GM21367 (cell line): ENCODE measurements around the gene CDK9.

Source experiments
- ATAC-seq: cut with Tn5 transposase; IDR thresholded peaks from one replicate; pipeline ENCODE4 v1.9.1; 2021; ENCODE audit not compliant: unreplicated experiment

The CDK9 gene

GRCh38 chr9:127761061-127761460, 24.8 kb upstream of the CDK9 start:
- ATAC-seq = no peak

GRCh38 chr9:127761491-127761956, 24.3 kb upstream of the CDK9 start:
- no peak for ATAC-seq

GRCh38 chr9:127762111-127762676, 23.6 kb upstream of the CDK9 start:
- ATAC-seq = no peak

DNA sequence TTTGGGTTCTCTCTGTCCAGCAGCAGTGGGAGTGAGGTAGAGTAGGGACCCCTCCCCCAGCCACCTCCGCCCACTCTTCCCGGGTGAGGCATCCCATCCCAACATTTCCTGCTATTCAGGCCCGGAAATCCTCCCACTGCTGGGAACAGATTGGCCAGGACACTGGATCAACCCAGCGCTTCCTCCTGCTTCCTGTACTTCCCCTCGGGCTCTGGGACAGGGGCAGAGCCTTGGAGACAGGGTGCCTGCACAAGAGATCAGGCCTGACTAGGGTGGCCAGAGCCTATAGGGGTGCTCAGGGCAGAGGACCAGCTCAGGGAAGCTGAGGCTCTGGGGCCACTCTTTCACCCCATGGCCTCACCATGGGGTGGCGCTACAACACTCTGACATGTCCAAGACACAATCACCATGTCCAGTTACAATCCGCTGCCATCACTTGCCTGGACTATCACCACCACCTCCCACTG, 21.9 kb upstream of the CDK9 start:
- ATAC-seq = no peak

DNA sequence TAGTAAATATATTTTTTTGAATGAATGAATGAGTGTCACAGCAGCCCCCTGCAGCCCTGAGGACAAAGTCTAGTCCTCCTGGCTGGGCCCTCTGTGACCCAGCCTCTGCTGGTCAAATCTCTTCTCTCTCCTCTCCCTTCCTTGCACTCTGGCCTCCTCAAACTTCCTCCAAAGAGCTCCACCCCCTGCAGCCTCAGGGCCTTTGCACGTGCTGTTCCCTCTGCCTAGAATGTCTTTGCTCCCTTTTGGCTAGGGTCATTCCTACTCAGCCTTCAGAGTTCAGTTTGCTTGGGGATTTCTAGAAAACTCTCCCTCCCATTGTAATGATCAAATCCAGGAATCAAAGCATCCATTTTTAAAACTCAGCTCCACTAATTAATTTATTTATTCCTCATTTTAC, 20.4 kb upstream of the CDK9 start:
- no peak for ATAC-seq

- no peak for ATAC-seq
These were observed 18.4 kb upstream of the CDK9 start for GRCh38 chr9:127767410-127767809.

DNA sequence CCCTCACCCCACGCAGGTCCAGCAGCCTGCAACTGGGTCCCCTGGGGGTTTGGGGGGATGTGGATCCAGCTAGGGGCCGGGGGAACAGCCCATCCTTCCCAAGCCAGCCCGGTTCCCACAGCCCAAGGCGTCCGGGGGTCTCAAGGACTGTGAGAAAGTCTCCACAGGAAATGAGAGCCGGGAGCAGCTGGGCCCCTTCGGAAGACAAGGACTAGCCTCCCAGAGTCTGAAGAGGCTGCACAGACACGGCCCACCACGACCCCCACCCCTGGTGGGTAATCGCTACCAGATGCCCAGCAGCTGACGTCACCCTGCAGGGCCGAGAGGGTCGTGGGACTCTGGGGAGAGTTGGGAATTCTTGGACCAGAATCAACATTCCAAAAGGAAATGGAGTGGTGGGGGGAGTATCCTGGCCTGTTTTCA, 17.9 kb upstream of the CDK9 start:
- no peak for ATAC-seq

DNA sequence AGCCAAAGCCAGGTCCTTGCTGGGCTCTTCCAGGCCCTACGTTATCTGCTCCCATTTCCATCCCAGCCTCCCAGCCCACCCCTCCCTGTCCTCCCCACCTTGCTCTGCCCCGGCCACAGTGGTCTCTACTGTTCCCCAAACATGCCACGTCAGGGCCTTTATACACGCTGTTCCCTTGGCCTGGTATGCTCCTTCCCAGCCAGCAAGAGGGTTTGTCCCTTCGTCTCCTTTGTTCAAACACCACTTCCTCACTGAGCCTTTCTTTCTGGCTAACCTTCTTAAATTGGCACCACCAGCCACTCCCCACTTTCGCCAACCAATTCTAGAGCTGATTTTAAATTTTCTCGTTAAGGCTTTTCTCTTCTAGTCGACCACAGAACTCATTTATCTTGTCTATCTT, 17.1 kb upstream of the CDK9 start:
- no peak for ATAC-seq

DNA sequence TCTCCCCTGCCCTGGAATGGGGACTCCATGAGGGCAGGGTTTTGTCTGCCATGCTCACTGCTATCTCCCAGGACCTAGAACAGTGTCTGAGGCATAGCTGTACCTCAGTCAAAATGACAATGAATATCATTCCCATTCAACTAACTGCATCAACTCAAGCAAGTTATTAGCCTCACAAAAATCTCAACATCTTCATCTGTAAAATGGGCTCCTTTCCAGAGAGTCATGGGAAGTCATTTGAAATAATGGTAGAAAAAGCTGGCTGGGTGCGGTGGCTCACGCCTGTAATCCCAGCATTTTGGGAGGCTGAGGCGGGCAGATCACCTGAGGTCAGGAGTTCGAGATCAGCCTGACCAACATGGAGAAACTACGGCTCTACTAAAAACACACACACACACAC, 16.7 kb upstream of the CDK9 start:
- ATAC-seq = no peak

DNA sequence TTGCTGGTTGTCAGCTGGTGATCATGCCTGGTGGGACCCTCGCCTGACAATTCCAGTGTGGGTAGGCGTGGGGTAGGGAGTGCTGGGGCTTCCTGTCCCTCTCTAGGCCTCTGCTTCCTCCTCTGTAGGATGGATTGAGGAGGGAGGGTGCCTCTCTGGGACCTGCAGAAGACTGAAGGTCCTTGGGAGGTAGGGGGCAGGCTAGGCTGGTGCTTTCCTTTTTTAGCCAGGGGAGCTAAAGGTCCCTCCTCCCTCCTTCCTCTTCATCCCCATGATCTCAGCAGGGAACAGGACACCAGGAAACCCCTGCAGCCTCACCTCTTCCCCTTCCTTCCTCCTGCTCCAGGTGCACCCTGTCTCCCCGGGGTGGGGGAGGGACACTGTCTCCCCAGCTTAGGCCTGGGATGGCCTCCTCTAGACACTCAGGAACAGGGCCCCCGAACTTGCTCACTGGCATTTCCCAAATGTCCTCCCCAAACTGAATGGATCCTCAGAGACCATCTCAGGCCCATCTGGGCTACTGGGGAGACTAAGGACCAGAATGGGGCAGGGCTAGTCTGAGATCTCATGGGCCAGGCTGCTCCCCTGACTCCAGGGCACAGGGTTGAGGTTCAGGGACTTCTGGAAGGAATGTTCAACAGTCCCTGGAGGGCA, 15.8 kb upstream of the CDK9 start:
- ATAC-seq = no peak

GRCh38 chr9:127770583-127770904, 15.3 kb upstream of the CDK9 start:
- no peak for ATAC-seq

GRCh38 chr9:127770905-127771569, 14.8 kb upstream of the CDK9 start:
- ATAC-seq = peak; percentile 81

DNA sequence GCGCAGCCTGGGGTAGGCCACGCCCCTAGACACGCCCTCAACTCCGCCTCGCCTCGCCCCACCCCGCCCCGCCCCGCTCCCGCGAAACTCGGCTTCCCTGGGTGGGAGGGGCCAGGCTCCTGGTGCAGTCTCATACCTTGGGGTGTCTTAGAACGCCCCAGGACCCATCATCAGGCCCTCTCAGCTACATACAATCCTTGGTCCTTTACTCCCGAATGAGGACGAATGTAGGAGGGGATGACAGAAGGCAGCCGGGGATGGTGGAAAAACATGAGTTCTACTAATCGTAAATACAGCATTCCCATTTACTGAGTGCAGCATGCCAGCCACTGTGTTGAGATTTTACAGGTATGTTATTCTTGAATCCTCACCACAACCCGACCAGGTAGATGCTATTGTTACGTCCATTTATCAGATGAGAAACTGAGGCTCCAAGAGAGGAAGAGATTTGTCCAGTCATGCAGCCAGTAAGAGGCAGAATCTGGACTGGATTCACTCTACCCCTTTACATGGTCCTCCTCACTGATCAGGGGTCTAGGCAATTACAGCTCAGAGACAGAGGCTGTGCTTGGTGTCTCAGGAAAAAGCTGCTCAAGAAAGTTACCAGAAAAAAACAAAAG, 14.2 kb upstream of the CDK9 start:
- ATAC-seq = no peak

DNA sequence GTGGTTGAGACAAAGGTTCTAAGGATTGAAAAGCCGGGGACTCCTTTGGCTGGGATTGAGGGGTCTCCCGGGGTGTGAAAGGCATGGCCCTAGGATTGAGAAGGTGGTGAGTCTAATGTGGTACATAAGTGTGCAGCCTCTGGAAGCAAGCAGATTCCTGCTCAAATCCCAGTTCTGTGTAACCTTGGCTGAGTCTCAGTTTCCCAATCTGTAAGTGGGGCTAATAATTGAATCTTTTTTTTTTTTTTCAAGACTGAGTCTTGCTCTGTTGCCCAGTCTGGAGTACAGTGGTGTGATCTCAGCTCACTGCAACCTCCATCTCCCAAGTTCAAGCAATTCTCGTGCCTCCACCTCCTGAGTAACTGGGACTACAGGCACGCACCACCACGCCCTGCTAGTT, 13.2 kb upstream of the CDK9 start:
- ATAC-seq = no peak

DNA sequence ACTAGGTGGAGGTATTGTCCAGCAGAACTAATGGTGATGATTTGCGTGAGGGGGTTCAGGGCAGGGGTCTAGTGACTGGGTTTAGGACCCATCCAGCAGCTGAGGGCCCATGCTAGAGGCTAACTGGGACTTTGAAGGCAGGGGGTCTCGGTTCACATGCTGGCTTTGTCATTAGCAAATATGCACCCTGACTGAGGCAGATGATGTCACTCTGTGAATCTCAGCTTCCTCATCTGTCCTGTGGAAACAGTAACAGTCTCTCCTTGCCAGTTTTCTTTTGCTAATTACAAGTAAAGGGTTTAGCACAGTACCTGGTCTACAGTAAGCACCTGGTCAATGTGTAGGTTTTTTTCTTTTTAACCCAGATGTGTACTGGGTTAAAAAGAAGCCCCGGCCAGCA, 12.6 kb upstream of the CDK9 start:
- no peak for ATAC-seq

- no peak for ATAC-seq
These were observed 11.9 kb upstream of the CDK9 start for GRCh38 chr9:127773981-127774380.

DNA sequence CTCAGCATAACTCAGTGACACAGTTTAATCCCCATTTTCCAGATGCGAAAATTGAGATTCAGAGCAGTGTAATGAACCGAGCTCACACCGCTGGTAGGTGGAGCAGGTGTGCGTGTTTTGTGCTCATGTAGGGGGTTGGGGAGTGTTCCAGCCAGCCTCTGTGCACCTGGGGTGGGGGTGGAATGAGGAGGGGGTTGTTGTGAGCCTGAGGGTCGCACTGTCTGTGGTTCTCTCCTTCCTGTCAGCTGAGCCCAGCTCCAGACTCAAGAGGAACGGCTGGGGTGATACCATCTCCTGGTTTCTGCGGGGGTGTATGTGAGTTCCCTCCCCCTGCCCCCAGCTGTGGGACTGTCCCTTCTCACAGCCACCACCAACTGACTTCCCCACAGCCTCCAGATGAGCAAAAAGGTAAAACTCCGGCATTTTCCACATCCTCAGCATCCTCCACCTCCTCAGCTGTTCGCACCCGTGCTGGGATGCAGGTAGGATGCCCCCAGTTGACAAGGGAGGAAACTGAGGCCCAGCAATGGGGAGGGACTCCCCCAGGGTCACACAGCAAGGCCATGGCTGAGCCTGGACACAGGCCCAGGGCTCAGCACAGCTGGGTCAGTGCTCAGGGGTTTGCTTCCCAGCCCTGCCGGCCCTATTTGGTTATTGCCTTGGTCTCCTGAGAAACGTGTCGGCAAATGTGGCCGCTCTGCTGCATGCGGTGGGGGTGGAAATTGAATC, 9.5 kb upstream of the CDK9 start:
- peak; percentile 26 for ATAC-seq

DNA sequence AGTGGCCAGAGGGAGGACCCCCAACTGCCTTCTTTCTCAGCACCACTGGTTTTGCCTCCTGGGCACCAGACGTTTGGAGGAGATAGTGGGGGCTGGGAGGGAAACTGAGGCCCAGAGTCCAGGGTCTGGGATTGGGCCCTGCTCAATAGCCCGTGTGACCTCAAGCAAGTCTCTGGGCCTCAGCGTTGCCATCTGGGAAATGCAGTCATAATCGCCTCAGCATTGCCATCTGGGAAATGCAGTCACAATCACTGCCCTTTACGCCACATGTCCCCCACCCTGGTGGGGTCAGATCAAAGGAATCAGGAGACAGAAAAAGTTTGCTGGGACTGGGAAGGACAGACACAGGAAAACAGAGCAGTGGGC, 8.9 kb upstream of the CDK9 start:
- no peak for ATAC-seq

GRCh38 chr9:127777368-127777980, 8.4 kb upstream of the CDK9 start:
- no peak for ATAC-seq

DNA sequence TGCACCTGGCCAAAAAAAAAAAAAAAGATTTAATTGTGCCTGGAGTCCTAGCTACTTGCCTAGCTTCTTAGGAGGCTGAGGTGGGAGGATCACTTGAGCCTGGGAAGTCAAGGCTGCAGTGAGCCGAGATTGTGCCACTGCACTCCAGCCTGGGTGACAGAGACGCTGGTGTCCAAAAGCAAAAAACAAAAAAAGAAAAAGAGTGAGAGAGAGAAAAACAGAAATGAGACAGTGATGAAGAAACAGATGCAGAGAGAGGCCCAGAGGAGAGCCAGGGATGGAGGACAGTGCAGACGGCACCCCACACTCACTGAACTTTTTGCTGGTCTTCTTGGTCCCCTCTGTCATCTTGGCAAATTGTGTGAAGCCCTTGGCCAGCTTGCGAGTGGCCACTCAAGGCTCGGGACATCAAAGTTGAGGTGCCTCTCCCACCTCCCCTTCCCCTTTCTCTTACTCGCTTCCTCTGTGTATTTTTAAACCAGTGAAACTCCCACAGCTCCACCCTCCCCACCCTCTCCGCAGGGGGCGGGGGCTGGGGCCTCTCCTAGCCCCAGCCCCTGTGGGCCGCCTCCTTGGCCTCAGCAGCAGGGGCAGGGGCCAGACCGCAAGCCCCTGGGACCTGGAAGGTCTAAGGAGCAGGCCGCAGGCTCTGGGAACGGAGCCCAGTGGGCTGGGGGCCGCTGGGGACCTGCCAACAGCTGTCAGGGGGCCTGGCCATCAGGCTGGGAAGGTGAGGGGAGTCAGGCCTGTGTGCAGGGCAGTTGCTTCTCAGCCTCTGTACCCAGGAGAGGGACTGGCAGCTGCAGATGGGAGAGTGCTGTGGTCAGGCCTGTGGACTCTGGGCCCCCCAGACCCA, 7.3 kb upstream of the CDK9 start, which contains the start of gene SH2D3C:
Gene SH2D3C (minus strand): TSS at position 387 of the 856 bp plus-strand sequence. CDS start 39 bp downstream, at position 348.
- peak; percentile 2 for ATAC-seq
